K562 (cell line): ENCODE results near the gene FOXJ3. TPM values are rescaled to one million over a fixed set of nuclear protein-coding genes. Genes with fewer than 3 reads are reported as not detected.

Experiments
- ATAC-seq: fragments of 200-7000 bp; cut with Tn5 transposase; 3 replicates; pipeline ENCODE4 v1.9.1; 2020; ENCODE audit warnings: moderate library complexity
- BruUV-seq: library from RNA; stranded (reverse); fragments of 400-500 nt; replicated peaks from 2 replicates; lab custom pipeline; 2021; lab: Mats Ljungman, UMichigan
- CTCF ChIA-PET: fragments of 300-600 bp; formaldehyde crosslinking; extraction: SDS; loops from one replicate; lab custom pipeline; 2021; ENCODE audit warnings: low intra/inter-chr PET ratio; lab: Yijun Ruan, JAX
- POLR2A ChIA-PET: fragments of 300-600, 350-650 bp; sonication (Branson Sonifier 250); formaldehyde crosslinking; extraction: SDS; loops from one replicate; lab custom pipeline; 2021; ENCODE audit warnings: antibody characterized with exemption, inconsistent platforms; lab: Yijun Ruan, JAX
- DNase-seq, 4 experiments: peaks; one replicate each; pipeline versions ENCODE4 v3.0.0 to v3.0.0-alpha.2; 2011 to 2018; ENCODE audit warnings: low spot score in 3 of 4, mixed read lengths in 3 of 4; ENCODE audit errors: extremely low read depth in 1 of 4
- FAIRE-seq: peaks from 2 replicates; lab custom pipeline; 2011; peaks lifted over from hg19 to GRCh38; lab: Jason Lieb, UNC
- H2AFZ ChIP-seq: 2 replicates; pipeline ENCODE4 v1.6.0; 2011; ENCODE audit warnings: low read depth, low read length, control low read depth, inconsistent platforms
- H3K27ac ChIP-seq: fragments of 200-600 bp; 3 replicates; pipeline ENCODE4 v1.8.0; 2011; ENCODE audit warnings: low read depth, mild to moderate bottlenecking, control low read depth, inconsistent platforms, low read length, moderate library complexity, mixed read lengths; ENCODE audit errors: extremely low read depth
- H3K27me3 ChIP-seq, 2 experiments: fragments of 300-600 bp in 1 of 2; 2 replicates in 1 of 2; 3 replicates in 1 of 2; pipeline versions ENCODE4 v1.6.0 to v1.8.0; 2011; ENCODE audit warnings: inconsistent platforms in 2 of 2, low read length in 2 of 2, mild to moderate bottlenecking in 1 of 2, mixed read lengths in 1 of 2, moderate library complexity in 1 of 2; ENCODE audit not compliant: control insufficient read depth in 2 of 2, insufficient read depth in 2 of 2
- H3K36me3 ChIP-seq: fragments of 300-600 bp; 3 replicates; pipeline ENCODE4 v1.8.0; 2011; ENCODE audit warnings: mild to moderate bottlenecking, low read length, inconsistent platforms; ENCODE audit not compliant: control insufficient read depth, insufficient read depth
- H3K4me1 ChIP-seq, 2 experiments: fragments of 200-600 bp in 1 of 2; replicated peaks in 1 of 2; 2 replicates in 1 of 2; 3 replicates in 1 of 2; pipeline versions ENCODE4 v1.5.1 to v1.8.0; 2011; ENCODE audit warnings: inconsistent platforms in 2 of 2, low read length in 2 of 2, mild to moderate bottlenecking in 1 of 2, mixed read lengths in 1 of 2, moderate library complexity in 1 of 2; ENCODE audit not compliant: control insufficient read depth in 2 of 2, insufficient read depth in 2 of 2
- H3K4me2 ChIP-seq: 2 replicates; pipeline ENCODE4 v1.6.1; 2011; ENCODE audit warnings: low read length, control low read depth, inconsistent platforms, mixed read lengths; ENCODE audit not compliant: insufficient read depth
- H3K4me3 ChIP-seq: fragments of 200-600 bp; sonication (generic), shearing (Covaris generic); 2 replicates; pipeline ENCODE4 v1.5.1; 2016; ENCODE audit warnings: control low read depth, inconsistent platforms
- H3K79me2 ChIP-seq: fragments of 200-600 bp; 3 replicates; pipeline ENCODE4 v1.8.0; 2011; ENCODE audit warnings: low read length, inconsistent platforms; ENCODE audit not compliant: control insufficient read depth, insufficient read depth
- H3K9ac ChIP-seq, 2 experiments: 2 replicates each; pipeline versions ENCODE4 v1.6.0 to v1.6.1; 2011; ENCODE audit warnings: low read depth in 2 of 2, low read length in 2 of 2, control low read depth in 1 of 2, inconsistent platforms in 1 of 2, mild to moderate bottlenecking in 1 of 2, mixed read lengths in 1 of 2; ENCODE audit not compliant: insufficient read depth in 1 of 2
- H3K9me1 ChIP-seq: one replicate; pipeline ENCODE4 v1.6.0; 2011; ENCODE audit warnings: inconsistent platforms, mild to moderate bottlenecking, low read length, moderate library complexity; ENCODE audit not compliant: control insufficient read depth, insufficient read depth
- H3K9me3 ChIP-seq: replicated peaks from 2 replicates; pipeline ENCODE4 v1.5.1; 2011; ENCODE audit warnings: low read depth, low read length, inconsistent platforms; ENCODE audit not compliant: control insufficient read depth, insufficient read depth
- H4K20me1 ChIP-seq: replicated peaks from 2 replicates; pipeline ENCODE4 v1.6.1; 2011; ENCODE audit warnings: low read length, inconsistent platforms, mixed read lengths; ENCODE audit not compliant: control insufficient read depth, insufficient read depth
- EHMT2 ChIP-seq: fragments of 450-650 bp; IDR thresholded peaks from 2 replicates; pipeline ENCODE4 v1.6.1; 2018; ENCODE audit warnings: antibody characterized with exemption
- MAFK ChIP-seq: IDR thresholded peaks from 2 replicates; pipeline ENCODE4 v1.6.1; 2011; ENCODE audit warnings: low read length, improper control_type of control experiment
- NRF1 ChIP-seq, 2 experiments: fragments of 450-650 bp; IDR thresholded peaks in 1 of 2; conservative IDR thresholded peaks in 1 of 2; 2 replicates each; pipeline ENCODE4 v1.6.1; 2014; ENCODE audit warnings: mild to moderate bottlenecking in 2 of 2
- PHF21A ChIP-seq: fragments of 450-650 bp; IDR thresholded peaks from 2 replicates; pipeline ENCODE4 v1.6.1; 2017; ENCODE audit warnings: low read depth, borderline replicate concordance
- RBM34 ChIP-seq: fragments of 200-400 bp; formaldehyde crosslinking; IDR thresholded peaks from 2 replicates; pipeline ENCODE4 v1.6.1; 2018; ENCODE audit warnings: low read length, borderline replicate concordance; ENCODE audit not compliant: insufficient read depth
- RFX7 ChIP-seq: fragments of 250-450 bp; sonication (Bioruptor Pico); IDR thresholded peaks from 2 replicates; pipeline ENCODE4 v1.5.1; 2021; ENCODE audit warnings: mild to moderate bottlenecking
- RHOXF2B ChIP-seq: fragments of 250-450 bp; sonication (Bioruptor Pico); conservative IDR thresholded peaks from 2 replicates; pipeline ENCODE4 v1.5.1; 2021
- SRF ChIP-seq, 2 experiments: fragments of 250-450, 450-650 bp in 1 of 2; sonication (Bioruptor Pico) in 1 of 2; sonication (generic) in 1 of 2; formaldehyde crosslinking; IDR thresholded peaks; 2 replicates each; pipeline versions ENCODE4 v1.5.0 to v1.5.1; 2020 to 2022; ENCODE audit warnings: mild to moderate bottlenecking in 1 of 2, missing genetic modification reagents in 1 of 2
- TCF7 ChIP-seq: sonication (generic); IDR thresholded peaks from 2 replicates; pipeline ENCODE4 v1.6.1; 2016; ENCODE audit warnings: antibody characterized with exemption, borderline replicate concordance
- ZNF695 ChIP-seq: fragments of 450-650 bp; formaldehyde crosslinking; IDR thresholded peaks from 2 replicates; pipeline ENCODE4 v1.4.0; 2020; ENCODE audit warnings: mild to moderate bottlenecking, moderate library complexity
- ZNF778 ChIP-seq: fragments of 450-650 bp; formaldehyde crosslinking; IDR thresholded peaks from 2 replicates; pipeline ENCODE4 v1.4.0; 2020; ENCODE audit warnings: mild to moderate bottlenecking, moderate library complexity
- WGBS: fragments of 100-300 bp; shearing (Covaris generic); methylation state at CpG from one replicate; pipeline ENCODE4 v1.1.6; 2016; ENCODE audit warnings: low coverage, mixed read lengths; ENCODE audit not compliant: insufficient coverage; ENCODE audit errors: missing lambda C conversion rate; 5-methylcytosine and 5-hydroxymethylcytosine counted together
- in situ Hi-C: fragments of 300-500 bp; cut with MboI; formaldehyde crosslinking; loops from 4 replicates; pipeline ENCODE4 v1.15.0; 2018; ENCODE audit warnings: inconsistent platforms, mixed read lengths
- intact Hi-C: fragments of 100-400 bp; cut with micrococcal nuclease; formaldehyde crosslinking; loops from 2 replicates; pipeline ENCODE4 v1.14.2; 2022
- polyA plus RNA-seq, 8 experiments: library from polyadenylated mRNA; depleted of rRNA in 4 of 8; stranded (reverse) in 5 of 8; unstranded in 3 of 8; fragments of >200 nt; fragmentation: Nextera tagmentation in 2 of 8; fragmentation: Illumina TruSeq in 1 of 8; extraction: Ambion mirVana in 2 of 8; extraction: Trizol in 1 of 8; gene quantifications; 2 replicates each; pipeline versions ENCODE4 v1.2.1 to v1.2.3, GENCODE V29; 2011 to 2014; ENCODE audit warnings: inconsistent platforms in 1 of 8, missing spikeins in 1 of 8
- total RNA-seq, 7 experiments: library from RNA; depleted of rRNA in 6 of 7; stranded (reverse); fragments of >200 nt in 6 of 7; fragmentation: Illumina TruSeq in 2 of 7; extraction: Trizol in 2 of 7; gene quantifications; 2 replicates each; pipeline versions ENCODE4 v1.2.1 to v1.2.3, GENCODE V29; 2011 to 2021; ENCODE audit warnings: low replicate concordance in 1 of 7
- TF ChIP-seq, protein P1 (sequence below): sonication (generic); formaldehyde crosslinking; IDR thresholded peaks from 2 replicates; pipeline ENCODE4 v1.8.0; 2023; ENCODE audit warnings: mild to moderate bottlenecking, missing genetic modification reagents
- TF ChIP-seq, protein P2 (sequence below): sonication (generic); formaldehyde crosslinking; IDR thresholded peaks from 2 replicates; pipeline ENCODE4 v1.8.0; 2022; ENCODE audit warnings: mild to moderate bottlenecking, low read depth, missing genetic modification reagents
- TF ChIP-seq, protein P3 (sequence below): fragments of 450-650 bp; IDR thresholded peaks from 2 replicates; pipeline ENCODE4 v1.6.1; 2018; ENCODE audit not compliant: partially characterized antibody

FOXJ3 gene
- total and polyA plus RNA-seq, 9 of the 15 experiments (the other 6 are each of a cell fraction or from before 2014, with no cell fraction given) = 8.7 to 35.3 (median 23.4) TPM

DNA sequence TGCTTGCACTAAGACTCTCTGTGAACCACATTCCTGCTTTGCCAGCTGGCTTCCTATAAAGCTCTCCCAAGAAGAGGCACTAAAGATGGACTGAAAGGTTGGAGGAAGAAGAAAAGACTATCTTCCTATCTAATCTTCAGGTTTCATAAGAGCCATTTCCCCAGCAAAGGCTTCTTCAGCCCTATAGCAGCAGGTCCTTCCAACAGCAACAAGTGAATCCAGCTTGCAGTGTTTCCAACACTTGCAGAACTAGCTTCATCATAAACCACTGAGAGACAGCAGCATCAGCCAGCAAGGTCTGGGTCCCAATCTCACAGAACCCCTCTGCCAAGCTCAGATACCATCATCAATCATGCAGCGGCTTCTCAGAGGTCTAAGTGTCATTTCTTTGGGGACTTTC lies 28.1 kb downstream of the FOXJ3 start:
- DNase-seq (no peak), FAIRE-seq (no peak), ATAC-seq (no peak)
- Histone ChIP-seq H3K9me1 (no peaks in the 10 kb centered on the region), H3K9me3 (peaks cover 12% of the 10 kb centered on the region), H3K4me3 (no peak overlapping the region), H3K27ac (no peak overlapping the region), H4K20me1 (no peaks in the 10 kb centered on the region), H3K4me1 (no peaks in the 10 kb centered on the region), H3K9ac (no peak overlapping the region), H2AFZ (no peak overlapping the region), H3K27me3 (no peaks in the 10 kb centered on the region), H3K4me2 (no peak overlapping the region), H3K79me2 (peaks cover 69% of the 10 kb centered on the region), H3K36me3 (peaks cover 35% of the 10 kb centered on the region; the same call in 2 of the 3 replicates)
- BruUV-seq = no TSS peak
- in situ Hi-C loops = no loop called here
- 81% methylated on average over 1 of the region's 1 CpG for WGBS
- POLR2A ChIA-PET = no interaction called here
- CTCF ChIA-PET = no interaction called here
- no peak for TF ChIP-seq RBM34
- no peak for TF ChIP-seq RHOXF2B (CRISPR knock-in tag)
- no peak for TF ChIP-seq PHF21A
- TF ChIP-seq, protein P1, sequence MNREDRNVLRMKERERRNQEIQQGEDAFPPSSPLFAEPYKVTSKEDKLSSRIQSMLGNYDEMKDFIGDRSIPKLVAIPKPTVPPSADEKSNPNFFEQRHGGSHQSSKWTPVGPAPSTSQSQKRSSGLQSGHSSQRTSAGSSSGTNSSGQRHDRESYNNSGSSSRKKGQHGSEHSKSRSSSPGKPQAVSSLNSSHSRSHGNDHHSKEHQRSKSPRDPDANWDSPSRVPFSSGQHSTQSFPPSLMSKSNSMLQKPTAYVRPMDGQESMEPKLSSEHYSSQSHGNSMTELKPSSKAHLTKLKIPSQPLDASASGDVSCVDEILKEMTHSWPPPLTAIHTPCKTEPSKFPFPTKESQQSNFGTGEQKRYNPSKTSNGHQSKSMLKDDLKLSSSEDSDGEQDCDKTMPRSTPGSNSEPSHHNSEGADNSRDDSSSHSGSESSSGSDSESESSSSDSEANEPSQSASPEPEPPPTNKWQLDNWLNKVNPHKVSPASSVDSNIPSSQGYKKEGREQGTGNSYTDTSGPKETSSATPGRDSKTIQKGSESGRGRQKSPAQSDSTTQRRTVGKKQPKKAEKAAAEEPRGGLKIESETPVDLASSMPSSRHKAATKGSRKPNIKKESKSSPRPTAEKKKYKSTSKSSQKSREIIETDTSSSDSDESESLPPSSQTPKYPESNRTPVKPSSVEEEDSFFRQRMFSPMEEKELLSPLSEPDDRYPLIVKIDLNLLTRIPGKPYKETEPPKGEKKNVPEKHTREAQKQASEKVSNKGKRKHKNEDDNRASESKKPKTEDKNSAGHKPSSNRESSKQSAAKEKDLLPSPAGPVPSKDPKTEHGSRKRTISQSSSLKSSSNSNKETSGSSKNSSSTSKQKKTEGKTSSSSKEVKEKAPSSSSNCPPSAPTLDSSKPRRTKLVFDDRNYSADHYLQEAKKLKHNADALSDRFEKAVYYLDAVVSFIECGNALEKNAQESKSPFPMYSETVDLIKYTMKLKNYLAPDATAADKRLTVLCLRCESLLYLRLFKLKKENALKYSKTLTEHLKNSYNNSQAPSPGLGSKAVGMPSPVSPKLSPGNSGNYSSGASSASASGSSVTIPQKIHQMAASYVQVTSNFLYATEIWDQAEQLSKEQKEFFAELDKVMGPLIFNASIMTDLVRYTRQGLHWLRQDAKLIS (CRISPR knock-in tag) = no peak
- no peak for TF ChIP-seq TCF7
- no peak for TF ChIP-seq MAFK
- TF ChIP-seq EHMT2 = no peak
- TF ChIP-seq, protein P2, sequence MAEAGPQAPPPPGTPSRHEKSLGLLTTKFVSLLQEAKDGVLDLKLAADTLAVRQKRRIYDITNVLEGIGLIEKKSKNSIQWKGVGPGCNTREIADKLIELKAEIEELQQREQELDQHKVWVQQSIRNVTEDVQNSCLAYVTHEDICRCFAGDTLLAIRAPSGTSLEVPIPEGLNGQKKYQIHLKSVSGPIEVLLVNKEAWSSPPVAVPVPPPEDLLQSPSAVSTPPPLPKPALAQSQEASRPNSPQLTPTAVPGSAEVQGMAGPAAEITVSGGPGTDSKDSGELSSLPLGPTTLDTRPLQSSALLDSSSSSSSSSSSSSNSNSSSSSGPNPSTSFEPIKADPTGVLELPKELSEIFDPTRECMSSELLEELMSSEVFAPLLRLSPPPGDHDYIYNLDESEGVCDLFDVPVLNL (CRISPR knock-in tag) = no peak
- TF ChIP-seq SRF (CRISPR knock-in tag; IDR thresholded peaks at IDR 0.05) = no peak
- TF ChIP-seq, protein P3, sequence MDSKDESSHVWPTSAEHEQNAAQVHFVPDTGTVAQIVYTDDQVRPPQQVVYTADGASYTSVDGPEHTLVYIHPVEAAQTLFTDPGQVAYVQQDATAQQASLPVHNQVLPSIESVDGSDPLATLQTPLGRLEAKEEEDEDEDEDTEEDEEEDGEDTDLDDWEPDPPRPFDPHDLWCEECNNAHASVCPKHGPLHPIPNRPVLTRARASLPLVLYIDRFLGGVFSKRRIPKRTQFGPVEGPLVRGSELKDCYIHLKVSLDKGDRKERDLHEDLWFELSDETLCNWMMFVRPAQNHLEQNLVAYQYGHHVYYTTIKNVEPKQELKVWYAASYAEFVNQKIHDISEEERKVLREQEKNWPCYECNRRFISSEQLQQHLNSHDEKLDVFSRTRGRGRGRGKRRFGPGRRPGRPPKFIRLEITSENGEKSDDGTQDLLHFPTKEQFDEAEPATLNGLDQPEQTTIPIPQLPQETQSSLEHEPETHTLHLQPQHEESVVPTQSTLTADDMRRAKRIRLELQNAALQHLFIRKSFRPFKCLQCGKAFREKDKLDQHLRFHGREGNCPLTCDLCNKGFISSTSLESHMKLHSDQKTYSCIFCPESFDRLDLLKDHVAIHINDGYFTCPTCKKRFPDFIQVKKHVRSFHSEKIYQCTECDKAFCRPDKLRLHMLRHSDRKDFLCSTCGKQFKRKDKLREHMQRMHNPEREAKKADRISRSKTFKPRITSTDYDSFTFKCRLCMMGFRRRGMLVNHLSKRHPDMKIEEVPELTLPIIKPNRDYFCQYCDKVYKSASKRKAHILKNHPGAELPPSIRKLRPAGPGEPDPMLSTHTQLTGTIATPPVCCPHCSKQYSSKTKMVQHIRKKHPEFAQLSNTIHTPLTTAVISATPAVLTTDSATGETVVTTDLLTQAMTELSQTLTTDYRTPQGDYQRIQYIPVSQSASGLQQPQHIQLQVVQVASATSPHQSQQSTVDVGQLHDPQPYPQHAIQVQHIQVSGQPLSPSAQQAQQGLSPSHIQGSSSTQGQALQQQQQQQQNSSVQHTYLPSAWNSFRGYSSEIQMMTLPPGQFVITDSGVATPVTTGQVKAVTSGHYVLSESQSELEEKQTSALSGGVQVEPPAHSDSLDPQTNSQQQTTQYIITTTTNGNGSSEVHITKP = no peak
- TF ChIP-seq RFX7 (CRISPR knock-in tag) = no peak
- no peak for TF ChIP-seq ZNF778 (CRISPR knock-in tag)
- TF ChIP-seq ZNF695 (CRISPR knock-in tag) = no peak
- no peak for TF ChIP-seq NRF1 (conservative IDR thresholded peaks at IDR 0.05 in 1 of 2, IDR thresholded peaks at IDR 0.05 in 1 of 2)
- intact Hi-C loops = no loop called here
